Brain microvascular endothelial cell (primary cell): ENCODE data around the gene IL36RN.

Experiments used
- DNase-seq: peaks from one replicate; pipeline ENCODE4 v3.0.0-alpha.2; 2020
- H3K27ac ChIP-seq: fragments of 250-450 bp; sonication (Bioruptor Pico); 2 replicates; pipeline ENCODE4 v1.5.1; 2020; ENCODE audit warnings: mild to moderate bottlenecking, moderate library complexity
- H3K27me3 ChIP-seq: fragments of 250-450 bp; sonication (Bioruptor Pico); replicated peaks from 2 replicates; pipeline ENCODE4 v1.5.1; 2020; ENCODE audit warnings: mild to moderate bottlenecking
- H3K36me3 ChIP-seq: fragments of 250-450 bp; sonication (Bioruptor Pico); replicated peaks from 2 replicates; pipeline ENCODE4 v1.5.1; 2020; ENCODE audit warnings: mild to moderate bottlenecking
- H3K4me3 ChIP-seq: 2 replicates; pipeline ENCODE4 v1.5.1; 2011; ENCODE audit warnings: low read depth, mild to moderate bottlenecking, control low read depth, low read length, moderate library complexity
- CTCF ChIP-seq: IDR thresholded peaks from 2 replicates; pipeline ENCODE4 v1.5.1; 2011; ENCODE audit warnings: low read depth, mild to moderate bottlenecking, moderate library complexity, low read length, control low read depth, inconsistent platforms; ENCODE audit errors: missing control alignments
- in situ Hi-C: cut with HindIII; loops from 2 replicates; pipeline ENCODE4 v1.10.0; 2017; ENCODE audit warnings: low sequenced_read_pairs, low pct_ligation_motif_present

Gene IL36RN

GRCh38 chr2:113061896-113062770 is 3.1 kb downstream of the IL36RN start:
- TF ChIP-seq CTCF: no peak
- in situ Hi-C loops: no loop called here
- H3K27me3 ChIP-seq: no peaks in the 10 kb centered on the region
- H3K36me3 ChIP-seq: no peaks in the 10 kb centered on the region
- H3K4me3 ChIP-seq: no peak overlapping the region
- DNase-seq: no peak
- H3K27ac ChIP-seq: no peak overlapping the region

- no peaks in the 10 kb centered on the region for H3K36me3 ChIP-seq
- H3K27ac ChIP-seq: no peak overlapping the region
- no peak for DNase-seq
- no peak for TF ChIP-seq CTCF
- in situ Hi-C loops: no loop called here
- H3K4me3 ChIP-seq: no peak overlapping the region
- H3K27me3 ChIP-seq: no peaks in the 10 kb centered on the region
These were observed 5.3 kb downstream of the IL36RN start for GRCh38 chr2:113064281-113064680.

- H3K27me3 ChIP-seq: no peaks in the 10 kb centered on the region
- no peak for TF ChIP-seq CTCF
- H3K27ac ChIP-seq: no peak overlapping the region
- in situ Hi-C loops: no loop called here
- no peak overlapping the region for H3K4me3 ChIP-seq
- no peaks in the 10 kb centered on the region for H3K36me3 ChIP-seq
- no peak for DNase-seq
These were observed 5.9 kb downstream of the IL36RN start for GRCh38 chr2:113064898-113065297.

- no peaks in the 10 kb centered on the region for H3K36me3 ChIP-seq
- no peak for TF ChIP-seq CTCF
- H3K27ac ChIP-seq: no peak within 1 kb of the TSS
- peaks cover 1% of the 10 kb centered on the region for H3K27me3 ChIP-seq
- no peak for DNase-seq
- no peak within 1 kb of the TSS for H3K4me3 ChIP-seq
- in situ Hi-C loops: no loop called here
These were observed 8.7 kb downstream of the IL36RN start, which contains the start of gene IL1F10 for GRCh38 chr2:113067681-113068080. Gene IL1F10 (plus strand): TSS chr2:113067970. CDS start chr2:113072739, 4,769 bp downstream.

- no peak for TF ChIP-seq CTCF
- no peak for DNase-seq
- no peak overlapping the region for H3K4me3 ChIP-seq
- H3K27ac ChIP-seq: no peak overlapping the region
- H3K36me3 ChIP-seq: no peaks in the 10 kb centered on the region
- peaks cover 1% of the 10 kb centered on the region for H3K27me3 ChIP-seq
- in situ Hi-C loops: no loop called here
These were observed 9.3 kb downstream of the IL36RN start for GRCh38 chr2:113068249-113068648.
